GM18951 (cell line): Measurements from ENCODE around the gene CIITA.
A peak's percentile ranks its signal among the peaks of the same experiment; 100 is the strongest.

Source experiments
- POLR2A ChIP-seq: IDR thresholded peaks from 4 replicates; pipeline ENCODE4 v1.6.1; 2011; ENCODE audit warnings: mild to moderate bottlenecking; ENCODE audit not compliant: insufficient read length, insufficient read depth; ENCODE audit errors: extremely low read depth
- in situ Hi-C: fragments of 300-500 bp; cut with MboI; formaldehyde crosslinking; loops from one replicate; pipeline ENCODE4 v1.12.0; 2022; ENCODE audit warnings: low sequenced_read_pairs, mixed read lengths, inconsistent platforms; ENCODE audit not compliant: unreplicated experiment

CIITA gene

GRCh38 chr16:10896723-10897122, 19.7 kb downstream of the CIITA start:
- TF ChIP-seq POLR2A: no peak
- in situ Hi-C loops: no loop called here

DNA sequence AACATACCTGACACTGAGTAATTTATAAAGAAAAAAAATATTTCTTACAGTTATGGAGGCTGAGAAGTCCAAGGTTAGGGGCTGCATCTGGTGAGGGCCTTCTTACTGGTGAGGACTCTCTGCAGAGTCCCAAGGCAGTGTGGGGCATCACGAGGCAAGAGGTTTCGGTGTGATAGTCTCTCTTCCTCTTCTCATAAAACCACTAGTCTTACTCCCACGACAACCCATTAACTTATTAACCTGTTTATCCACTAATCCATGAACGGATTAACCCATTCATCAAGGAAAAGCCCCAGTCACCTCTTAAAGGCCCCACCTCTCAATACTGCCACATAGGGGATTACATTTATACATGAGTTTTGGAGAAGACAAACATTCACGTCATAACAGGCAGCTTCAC, 20.1 kb downstream of the CIITA start:
- no peak for TF ChIP-seq POLR2A
- in situ Hi-C loops: no loop called here

DNA sequence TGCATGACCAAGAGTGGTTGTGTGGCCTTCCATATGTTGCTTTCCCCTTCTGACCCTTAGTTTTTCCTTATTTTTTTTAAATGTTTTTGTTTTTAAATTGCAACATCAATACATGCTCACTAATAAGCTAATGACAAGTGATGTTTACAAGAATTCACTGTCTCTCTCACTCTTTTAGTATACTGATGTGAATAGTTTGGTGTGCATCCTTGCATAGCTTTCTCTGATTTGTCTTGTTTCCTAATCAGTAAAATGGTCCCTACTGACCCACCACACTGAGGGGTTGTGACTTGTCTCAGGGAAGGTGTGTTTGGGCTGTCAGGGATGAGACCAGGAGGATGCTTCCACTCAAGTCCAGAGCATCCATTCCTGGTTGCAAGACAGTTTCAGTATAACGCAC, 26.0 kb downstream of the CIITA start:
- no peak for TF ChIP-seq POLR2A
- in situ Hi-C loops: loop anchor here (10.0 kb wide), 1 partner anchor 158 kb away; the partner anchor contains the start of gene NUBP1

DNA sequence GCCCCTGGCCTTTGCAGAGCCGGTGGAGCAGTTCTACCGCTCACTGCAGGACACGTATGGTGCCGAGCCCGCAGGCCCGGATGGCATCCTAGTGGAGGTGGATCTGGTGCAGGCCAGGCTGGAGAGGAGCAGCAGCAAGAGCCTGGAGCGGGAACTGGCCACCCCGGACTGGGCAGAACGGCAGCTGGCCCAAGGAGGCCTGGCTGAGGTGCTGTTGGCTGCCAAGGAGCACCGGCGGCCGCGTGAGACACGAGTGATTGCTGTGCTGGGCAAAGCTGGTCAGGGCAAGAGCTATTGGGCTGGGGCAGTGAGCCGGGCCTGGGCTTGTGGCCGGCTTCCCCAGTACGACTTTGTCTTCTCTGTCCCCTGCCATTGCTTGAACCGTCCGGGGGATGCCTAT, 29.5 kb downstream of the CIITA start:
- no peak for TF ChIP-seq POLR2A

GRCh38 chr16:10906914-10907756, 30.1 kb downstream of the CIITA start:
- no peak for TF ChIP-seq POLR2A
- in situ Hi-C loops: loop anchor here (10.0 kb wide), 1 partner anchor 162 kb away; the partner anchor contains the start of gene NUBP1

More for the DNA sequence above, 29.5 kb downstream of the CIITA start:
- in situ Hi-C loops: loop anchor here (10.0 kb wide), 1 partner anchor 162 kb away; the partner anchor contains the start of gene NUBP1

GRCh38 chr16:10907757-10908045, 30.7 kb downstream of the CIITA start:
- in situ Hi-C loops: loop anchor here (10.0 kb wide), 1 partner anchor 163 kb away; the partner anchor contains the start of gene NUBP1
- TF ChIP-seq POLR2A: no peak

- in situ Hi-C loops: loop anchor here (10.0 kb wide), 1 partner anchor 386 kb away; no protein-coding TSS in a partner anchor
- TF ChIP-seq POLR2A: no peak
Measured at GRCh38 chr16:10911267-10911666, 34.3 kb downstream of the CIITA start.

GRCh38 chr16:10916534-10916933, 39.5 kb downstream of the CIITA start:
- no peak for TF ChIP-seq POLR2A
- in situ Hi-C loops: loop anchor here (10.0 kb wide), 1 partner anchor 392 kb away; no protein-coding TSS in a partner anchor

DNA sequence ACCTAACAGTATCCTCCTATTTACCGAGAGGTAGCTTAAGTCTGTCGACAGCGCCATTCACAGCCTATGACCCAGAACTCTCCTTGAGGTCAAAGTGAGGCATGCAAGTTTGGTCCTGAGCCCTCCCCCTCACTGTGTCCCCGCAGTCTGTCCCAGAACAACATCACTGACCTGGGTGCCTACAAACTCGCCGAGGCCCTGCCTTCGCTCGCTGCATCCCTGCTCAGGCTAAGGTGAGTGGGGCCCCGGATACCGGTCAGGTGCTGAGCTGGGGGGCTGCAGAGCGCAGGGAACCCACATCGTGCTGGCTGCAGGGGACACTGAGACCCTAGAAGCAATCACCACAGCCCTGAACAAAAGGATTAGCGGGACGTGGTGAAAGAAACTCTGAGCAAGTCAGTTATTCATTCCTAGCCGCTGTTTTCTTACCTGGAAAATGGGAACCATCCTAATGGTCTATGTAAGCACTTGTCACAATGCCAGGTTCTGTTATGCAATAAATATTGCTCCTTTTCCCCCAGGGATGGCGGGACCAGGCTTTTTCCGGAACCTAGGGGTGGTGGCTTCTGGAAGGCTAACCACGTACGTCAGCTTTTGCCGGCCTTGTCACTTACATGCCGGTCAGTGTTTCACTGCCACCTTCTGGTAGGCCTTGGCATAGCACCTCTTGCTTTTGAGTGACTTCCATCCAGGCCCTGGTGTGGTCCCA, 41.4 kb downstream of the CIITA start:
- peak; percentile 31 for TF ChIP-seq POLR2A
- in situ Hi-C loops: loop anchor here (10.0 kb wide), 1 partner anchor 394 kb away; no protein-coding TSS in a partner anchor

DNA sequence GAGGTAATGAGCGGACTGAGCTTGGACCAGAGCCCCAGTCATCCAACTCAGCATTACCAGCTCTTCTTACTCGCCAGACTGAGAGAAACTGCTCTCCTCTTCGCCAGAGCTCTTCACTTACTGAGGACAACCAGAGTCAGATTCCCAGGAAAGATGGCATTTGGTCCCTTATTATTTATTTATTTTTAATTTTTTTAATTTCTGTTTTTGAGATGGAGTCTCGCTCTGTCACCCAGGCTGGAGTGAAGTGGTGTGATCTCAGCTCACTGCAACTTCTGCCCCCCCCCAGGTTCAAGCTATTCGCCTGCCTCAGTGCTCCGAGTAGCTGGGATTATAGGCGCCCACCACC, 42.0 kb downstream of the CIITA start:
- in situ Hi-C loops: loop anchor here (10.0 kb wide), 1 partner anchor 394 kb away; no protein-coding TSS in a partner anchor
- no peak for TF ChIP-seq POLR2A

- in situ Hi-C loops: no loop called here
- TF ChIP-seq POLR2A: no peak
Measured at GRCh38 chr16:10920726-10921427, 43.9 kb downstream of the CIITA start.

- in situ Hi-C loops: no loop called here
- no peak for TF ChIP-seq POLR2A
Measured at GRCh38 chr16:10921536-10922327, 44.7 kb downstream of the CIITA start.
